ENCODE data around the gene APLP2. TPM values are rescaled to one million over a fixed set of nuclear protein-coding genes. Genes with fewer than 3 reads are reported as not detected.

Gene APLP2
- total RNA-seq, 2 experiments from 2014 or later = 25.5 to 29.8 TPM

GRCh38 chr11:130188585-130189347 is 119.1 kb downstream of the APLP2 start:
- Mint-ChIP-seq H3K27ac (no peak overlapping the region), H3K4me1 (ENCODE audit: low read depth) (no peaks in the 10 kb centered on the region), H3K4me3 (no peak overlapping the region), H3K9me3 (no peaks in the 10 kb centered on the region), H3K36me3 (ENCODE audit: low read depth) (no peaks in the 10 kb centered on the region), H3K27me3 (no peaks in the 10 kb centered on the region)
- no peak for DNase-seq
- CTCF ChIA-PET = no interaction called here
- no peak for ATAC-seq
- POLR2A ChIA-PET = no interaction called here
- intact Hi-C loops (cut with micrococcal nuclease) = no loop called here
- no peak for TF ChIP-seq CTCF (IDR thresholded peaks at IDR 0.05)

GRCh38 chr11:130189492-130190210 is 120.0 kb downstream of the APLP2 start:
- H3K27me3 Mint-ChIP-seq = no peaks in the 10 kb centered on the region
- H3K4me3 Mint-ChIP-seq = no peak overlapping the region
- DNase-seq = no peak
- H3K36me3 Mint-ChIP-seq (ENCODE audit: low read depth) = no peaks in the 10 kb centered on the region
- ChIA-PET POLR2A (no interaction called here), CTCF (interaction anchor here (0.5 kb wide), 1 partner anchor 389 kb away, joined by 3 read pairs; no protein-coding TSS in a partner anchor)
- TF ChIP-seq CTCF (IDR thresholded peaks at IDR 0.05) = no peak
- H3K9me3 Mint-ChIP-seq = no peaks in the 10 kb centered on the region
- ATAC-seq = no peak
- intact Hi-C loops (cut with micrococcal nuclease) = no loop called here
- H3K4me1 Mint-ChIP-seq (ENCODE audit: low read depth) = no peaks in the 10 kb centered on the region
- H3K27ac Mint-ChIP-seq = no peak overlapping the region

GRCh38 chr11:130190371-130190881 is 120.7 kb downstream of the APLP2 start:
- intact Hi-C loops (cut with micrococcal nuclease) = no loop called here
- no peaks in the 10 kb centered on the region for H3K36me3 Mint-ChIP-seq (ENCODE audit: low read depth)
- no peaks in the 10 kb centered on the region for H3K4me1 Mint-ChIP-seq (ENCODE audit: low read depth)
- ATAC-seq (no peak), DNase-seq (no peak)
- no peak for TF ChIP-seq CTCF (IDR thresholded peaks at IDR 0.05)
- ChIA-PET CTCF (no interaction called here), POLR2A (no interaction called here)
- no peaks in the 10 kb centered on the region for H3K27me3 Mint-ChIP-seq
- H3K4me3 Mint-ChIP-seq = no peak overlapping the region
- no peaks in the 10 kb centered on the region for H3K9me3 Mint-ChIP-seq
- no peak overlapping the region for H3K27ac Mint-ChIP-seq

- ChIA-PET POLR2A (no interaction called here), CTCF (interaction anchor here (1.7 kb wide), 1 partner anchor 21 kb away, joined by 6 read pairs; no protein-coding TSS in a partner anchor)
Measured at GRCh38 chr11:130191896-130192295, 122.2 kb downstream of the APLP2 start.

More at GRCh38 chr11:130191896-130192295, 122.2 kb downstream of the APLP2 start:
- Mint-ChIP-seq H3K9me3 (no peaks in the 10 kb centered on the region), H3K36me3 (ENCODE audit: low read depth) (no peaks in the 10 kb centered on the region), H3K27ac (no peak overlapping the region), H3K27me3 (no peaks in the 10 kb centered on the region), H3K4me1 (ENCODE audit: low read depth) (no peaks in the 10 kb centered on the region), H3K4me3 (no peak overlapping the region)
- ATAC-seq (no peak), DNase-seq (no peak)
- intact Hi-C loops (cut with micrococcal nuclease) = no loop called here
- TF ChIP-seq CTCF (IDR thresholded peaks at IDR 0.05) = no peak

All from activated CD8-positive, alpha-beta T cell treated with anti-CD3 and anti-CD28 coated beads for 36 hours (primary cell).